ENCODE results near the gene HDAC4.

HDAC4 gene

GRCh38 chr2:239397931-239398471 is 2.8 kb downstream of the HDAC4 start:
- no peak overlapping the region for H3K27ac ChIP-seq (ENCODE audit: low read depth in 2 of 2, low read length in 2 of 2)
- peaks cover 10 to 18% of the 10 kb centered on the region in 2 donors for H3K4me1 ChIP-seq (ENCODE audit: control insufficient read depth in 2 of 2, insufficient read depth in 2 of 2, low read length in 2 of 2)
- H3K36me3 ChIP-seq (ENCODE audit: control insufficient read depth in 2 of 2, insufficient read depth in 2 of 2, low read length in 2 of 2), result no peaks in the 10 kb centered on the region
- H3K27me3 ChIP-seq (ENCODE audit: control insufficient read depth in 2 of 2, insufficient read depth in 2 of 2, low read length in 2 of 2), result no peaks in the 10 kb centered on the region
- H3K4me3 ChIP-seq (ENCODE audit: low read length in 2 of 2), result no peak overlapping the region
- H3K9me3 ChIP-seq (ENCODE audit: control insufficient read depth in 2 of 2, low read length in 2 of 2), result no peaks in the 10 kb centered on the region
- H3K9ac ChIP-seq (ENCODE audit: low read depth in 1 of 2, low read length in 2 of 2), result no peak overlapping the region

- H3K27me3 ChIP-seq (ENCODE audit: control insufficient read depth in 2 of 2, insufficient read depth in 2 of 2, low read length in 2 of 2), result no peaks in the 10 kb centered on the region
- no peak overlapping the region for H3K4me3 ChIP-seq (ENCODE audit: low read length in 2 of 2)
- peaks cover 7 to 17% of the 10 kb centered on the region in 2 donors for H3K4me1 ChIP-seq (ENCODE audit: control insufficient read depth in 2 of 2, insufficient read depth in 2 of 2, low read length in 2 of 2)
- no peaks in the 10 kb centered on the region for H3K9me3 ChIP-seq (ENCODE audit: control insufficient read depth in 2 of 2, low read length in 2 of 2)
- H3K9ac ChIP-seq (ENCODE audit: low read depth in 1 of 2, low read length in 2 of 2), result no peak overlapping the region
- no peak overlapping the region for H3K27ac ChIP-seq (ENCODE audit: low read depth in 2 of 2, low read length in 2 of 2)
- no peaks in the 10 kb centered on the region for H3K36me3 ChIP-seq (ENCODE audit: control insufficient read depth in 2 of 2, insufficient read depth in 2 of 2, low read length in 2 of 2)
Measured at GRCh38 chr2:239396881-239397681, 3.7 kb downstream of the HDAC4 start.

- Histone ChIP-seq H3K9ac (ENCODE audit: low read depth in 1 of 2, low read length in 2 of 2) (no peak overlapping the region), H3K9me3 (ENCODE audit: control insufficient read depth in 2 of 2, low read length in 2 of 2) (no peaks in the 10 kb centered on the region), H3K27me3 (ENCODE audit: control insufficient read depth in 2 of 2, insufficient read depth in 2 of 2, low read length in 2 of 2) (no peaks in the 10 kb centered on the region), H3K4me1 (ENCODE audit: control insufficient read depth in 2 of 2, insufficient read depth in 2 of 2, low read length in 2 of 2) (peaks cover 5 to 12% of the 10 kb centered on the region in 2 donors), H3K27ac (ENCODE audit: low read depth in 2 of 2, low read length in 2 of 2) (no peak overlapping the region), H3K36me3 (ENCODE audit: control insufficient read depth in 2 of 2, insufficient read depth in 2 of 2, low read length in 2 of 2) (no peaks in the 10 kb centered on the region), H3K4me3 (ENCODE audit: low read length in 2 of 2) (no peak overlapping the region)
Measured at GRCh38 chr2:239395524-239395923, 5.3 kb downstream of the HDAC4 start.

- Histone ChIP-seq H3K27me3 (ENCODE audit: control insufficient read depth in 2 of 2, insufficient read depth in 2 of 2, low read length in 2 of 2) (no peaks in the 10 kb centered on the region), H3K9me3 (ENCODE audit: control insufficient read depth in 2 of 2, low read length in 2 of 2) (no peaks in the 10 kb centered on the region), H3K9ac (ENCODE audit: low read depth in 1 of 2, low read length in 2 of 2) (no peak overlapping the region), H3K36me3 (ENCODE audit: control insufficient read depth in 2 of 2, insufficient read depth in 2 of 2, low read length in 2 of 2) (no peaks in the 10 kb centered on the region), H3K27ac (ENCODE audit: low read depth in 2 of 2, low read length in 2 of 2) (no peak overlapping the region), H3K4me3 (ENCODE audit: low read length in 2 of 2) (no peak overlapping the region), H3K4me1 (ENCODE audit: control insufficient read depth in 2 of 2, insufficient read depth in 2 of 2, low read length in 2 of 2) (peaks cover 5 to 12% of the 10 kb centered on the region in 2 donors)
Measured at GRCh38 chr2:239394978-239395377, 5.8 kb downstream of the HDAC4 start.

GRCh38 chr2:239394346-239394945 is 6.4 kb downstream of the HDAC4 start:
- Histone ChIP-seq H3K27me3 (ENCODE audit: control insufficient read depth in 2 of 2, insufficient read depth in 2 of 2, low read length in 2 of 2) (no peaks in the 10 kb centered on the region), H3K4me3 (ENCODE audit: low read length in 2 of 2) (no peak overlapping the region), H3K36me3 (ENCODE audit: control insufficient read depth in 2 of 2, insufficient read depth in 2 of 2, low read length in 2 of 2) (peaks cover 0 to 2% of the 10 kb centered on the region in 2 donors), H3K27ac (ENCODE audit: low read depth in 2 of 2, low read length in 2 of 2) (no peak overlapping the region), H3K9ac (ENCODE audit: low read depth in 1 of 2, low read length in 2 of 2) (no peak overlapping the region), H3K9me3 (ENCODE audit: control insufficient read depth in 2 of 2, low read length in 2 of 2) (no peaks in the 10 kb centered on the region), H3K4me1 (ENCODE audit: control insufficient read depth in 2 of 2, insufficient read depth in 2 of 2, low read length in 2 of 2) (peaks cover 5 to 8% of the 10 kb centered on the region in 2 donors)

GRCh38 chr2:239393941-239394340 is 6.9 kb downstream of the HDAC4 start:
- Histone ChIP-seq H3K4me3 (ENCODE audit: low read length in 2 of 2) (no peak overlapping the region), H3K27ac (ENCODE audit: low read depth in 2 of 2, low read length in 2 of 2) (no peak overlapping the region), H3K36me3 (ENCODE audit: control insufficient read depth in 2 of 2, insufficient read depth in 2 of 2, low read length in 2 of 2) (peaks cover 0 to 3% of the 10 kb centered on the region in 2 donors), H3K9ac (ENCODE audit: low read depth in 1 of 2, low read length in 2 of 2) (no peak overlapping the region), H3K27me3 (ENCODE audit: control insufficient read depth in 2 of 2, insufficient read depth in 2 of 2, low read length in 2 of 2) (no peaks in the 10 kb centered on the region), H3K4me1 (ENCODE audit: control insufficient read depth in 2 of 2, insufficient read depth in 2 of 2, low read length in 2 of 2) (peaks cover 2 to 4% of the 10 kb centered on the region in 2 donors), H3K9me3 (ENCODE audit: control insufficient read depth in 2 of 2, low read length in 2 of 2) (no peaks in the 10 kb centered on the region)

GRCh38 chr2:239393388-239393940 is 7.4 kb downstream of the HDAC4 start:
- Histone ChIP-seq H3K9me3 (ENCODE audit: control insufficient read depth in 2 of 2, low read length in 2 of 2) (no peaks in the 10 kb centered on the region), H3K27me3 (ENCODE audit: control insufficient read depth in 2 of 2, insufficient read depth in 2 of 2, low read length in 2 of 2) (no peaks in the 10 kb centered on the region), H3K4me3 (ENCODE audit: low read length in 2 of 2) (no peak overlapping the region), H3K36me3 (ENCODE audit: control insufficient read depth in 2 of 2, insufficient read depth in 2 of 2, low read length in 2 of 2) (peaks cover 0 to 3% of the 10 kb centered on the region in 2 donors), H3K4me1 (ENCODE audit: control insufficient read depth in 2 of 2, insufficient read depth in 2 of 2, low read length in 2 of 2) (peaks cover 2 to 4% of the 10 kb centered on the region in 2 donors), H3K27ac (ENCODE audit: low read depth in 2 of 2, low read length in 2 of 2) (no peak overlapping the region), H3K9ac (ENCODE audit: low read depth in 1 of 2, low read length in 2 of 2) (no peak overlapping the region)

- H3K9me3 ChIP-seq (ENCODE audit: control insufficient read depth in 2 of 2, low read length in 2 of 2), result no peaks in the 10 kb centered on the region
- peaks cover 0 to 3% of the 10 kb centered on the region in 2 donors for H3K36me3 ChIP-seq (ENCODE audit: control insufficient read depth in 2 of 2, insufficient read depth in 2 of 2, low read length in 2 of 2)
- H3K27me3 ChIP-seq (ENCODE audit: control insufficient read depth in 2 of 2, insufficient read depth in 2 of 2, low read length in 2 of 2), result no peaks in the 10 kb centered on the region
- H3K27ac ChIP-seq (ENCODE audit: low read depth in 2 of 2, low read length in 2 of 2), result no peak overlapping the region
- no peak overlapping the region for H3K9ac ChIP-seq (ENCODE audit: low read depth in 1 of 2, low read length in 2 of 2)
- no peak overlapping the region for H3K4me3 ChIP-seq (ENCODE audit: low read length in 2 of 2)
- peaks cover 2 to 4% of the 10 kb centered on the region in 2 donors for H3K4me1 ChIP-seq (ENCODE audit: control insufficient read depth in 2 of 2, insufficient read depth in 2 of 2, low read length in 2 of 2)
Measured at GRCh38 chr2:239392688-239393387, 8.0 kb downstream of the HDAC4 start.

GRCh38 chr2:239392072-239392357 is 8.8 kb downstream of the HDAC4 start:
- Histone ChIP-seq H3K9me3 (ENCODE audit: control insufficient read depth in 2 of 2, low read length in 2 of 2) (no peaks in the 10 kb centered on the region), H3K27ac (ENCODE audit: low read depth in 2 of 2, low read length in 2 of 2) (no peak overlapping the region), H3K9ac (ENCODE audit: low read depth in 1 of 2, low read length in 2 of 2) (no peak overlapping the region), H3K4me3 (ENCODE audit: low read length in 2 of 2) (no peak overlapping the region), H3K36me3 (ENCODE audit: control insufficient read depth in 2 of 2, insufficient read depth in 2 of 2, low read length in 2 of 2) (peaks cover 0 to 3% of the 10 kb centered on the region in 2 donors), H3K27me3 (ENCODE audit: control insufficient read depth in 2 of 2, insufficient read depth in 2 of 2, low read length in 2 of 2) (no peaks in the 10 kb centered on the region), H3K4me1 (ENCODE audit: control insufficient read depth in 2 of 2, insufficient read depth in 2 of 2, low read length in 2 of 2) (peaks cover 2 to 4% of the 10 kb centered on the region in 2 donors)
